Measurements from ENCODE around the gene AMIGO3. TPM values are rescaled to one million over a fixed set of nuclear protein-coding genes. Genes with fewer than 3 reads are reported as not detected.

The AMIGO3 gene
- total and polyA plus RNA-seq, 2 of the 8 experiments (the other 6 are each of a cell fraction or from before 2014, with no cell fraction given), result 1.6 to 8.8 TPM

DNA sequence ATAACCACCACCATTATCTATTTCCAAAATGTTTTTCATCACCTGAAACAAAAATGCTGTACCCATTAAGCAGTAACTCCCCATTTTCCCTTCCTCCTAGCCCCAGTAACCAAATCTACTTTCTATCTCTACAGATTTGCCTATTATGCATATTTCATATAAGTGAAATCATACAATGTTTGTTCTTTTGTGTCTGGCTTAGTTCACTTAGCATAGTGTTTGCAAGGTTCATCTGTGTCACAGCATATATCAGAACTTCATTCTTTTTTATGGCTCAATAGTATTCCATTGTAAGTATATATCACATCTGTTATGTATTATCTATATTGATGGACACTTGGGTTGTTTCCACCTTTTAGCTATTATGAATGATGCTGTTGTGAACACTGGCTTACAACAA is 20.9 kb upstream of the AMIGO3 start (continued):
- TF ChIP-seq, protein P1, sequence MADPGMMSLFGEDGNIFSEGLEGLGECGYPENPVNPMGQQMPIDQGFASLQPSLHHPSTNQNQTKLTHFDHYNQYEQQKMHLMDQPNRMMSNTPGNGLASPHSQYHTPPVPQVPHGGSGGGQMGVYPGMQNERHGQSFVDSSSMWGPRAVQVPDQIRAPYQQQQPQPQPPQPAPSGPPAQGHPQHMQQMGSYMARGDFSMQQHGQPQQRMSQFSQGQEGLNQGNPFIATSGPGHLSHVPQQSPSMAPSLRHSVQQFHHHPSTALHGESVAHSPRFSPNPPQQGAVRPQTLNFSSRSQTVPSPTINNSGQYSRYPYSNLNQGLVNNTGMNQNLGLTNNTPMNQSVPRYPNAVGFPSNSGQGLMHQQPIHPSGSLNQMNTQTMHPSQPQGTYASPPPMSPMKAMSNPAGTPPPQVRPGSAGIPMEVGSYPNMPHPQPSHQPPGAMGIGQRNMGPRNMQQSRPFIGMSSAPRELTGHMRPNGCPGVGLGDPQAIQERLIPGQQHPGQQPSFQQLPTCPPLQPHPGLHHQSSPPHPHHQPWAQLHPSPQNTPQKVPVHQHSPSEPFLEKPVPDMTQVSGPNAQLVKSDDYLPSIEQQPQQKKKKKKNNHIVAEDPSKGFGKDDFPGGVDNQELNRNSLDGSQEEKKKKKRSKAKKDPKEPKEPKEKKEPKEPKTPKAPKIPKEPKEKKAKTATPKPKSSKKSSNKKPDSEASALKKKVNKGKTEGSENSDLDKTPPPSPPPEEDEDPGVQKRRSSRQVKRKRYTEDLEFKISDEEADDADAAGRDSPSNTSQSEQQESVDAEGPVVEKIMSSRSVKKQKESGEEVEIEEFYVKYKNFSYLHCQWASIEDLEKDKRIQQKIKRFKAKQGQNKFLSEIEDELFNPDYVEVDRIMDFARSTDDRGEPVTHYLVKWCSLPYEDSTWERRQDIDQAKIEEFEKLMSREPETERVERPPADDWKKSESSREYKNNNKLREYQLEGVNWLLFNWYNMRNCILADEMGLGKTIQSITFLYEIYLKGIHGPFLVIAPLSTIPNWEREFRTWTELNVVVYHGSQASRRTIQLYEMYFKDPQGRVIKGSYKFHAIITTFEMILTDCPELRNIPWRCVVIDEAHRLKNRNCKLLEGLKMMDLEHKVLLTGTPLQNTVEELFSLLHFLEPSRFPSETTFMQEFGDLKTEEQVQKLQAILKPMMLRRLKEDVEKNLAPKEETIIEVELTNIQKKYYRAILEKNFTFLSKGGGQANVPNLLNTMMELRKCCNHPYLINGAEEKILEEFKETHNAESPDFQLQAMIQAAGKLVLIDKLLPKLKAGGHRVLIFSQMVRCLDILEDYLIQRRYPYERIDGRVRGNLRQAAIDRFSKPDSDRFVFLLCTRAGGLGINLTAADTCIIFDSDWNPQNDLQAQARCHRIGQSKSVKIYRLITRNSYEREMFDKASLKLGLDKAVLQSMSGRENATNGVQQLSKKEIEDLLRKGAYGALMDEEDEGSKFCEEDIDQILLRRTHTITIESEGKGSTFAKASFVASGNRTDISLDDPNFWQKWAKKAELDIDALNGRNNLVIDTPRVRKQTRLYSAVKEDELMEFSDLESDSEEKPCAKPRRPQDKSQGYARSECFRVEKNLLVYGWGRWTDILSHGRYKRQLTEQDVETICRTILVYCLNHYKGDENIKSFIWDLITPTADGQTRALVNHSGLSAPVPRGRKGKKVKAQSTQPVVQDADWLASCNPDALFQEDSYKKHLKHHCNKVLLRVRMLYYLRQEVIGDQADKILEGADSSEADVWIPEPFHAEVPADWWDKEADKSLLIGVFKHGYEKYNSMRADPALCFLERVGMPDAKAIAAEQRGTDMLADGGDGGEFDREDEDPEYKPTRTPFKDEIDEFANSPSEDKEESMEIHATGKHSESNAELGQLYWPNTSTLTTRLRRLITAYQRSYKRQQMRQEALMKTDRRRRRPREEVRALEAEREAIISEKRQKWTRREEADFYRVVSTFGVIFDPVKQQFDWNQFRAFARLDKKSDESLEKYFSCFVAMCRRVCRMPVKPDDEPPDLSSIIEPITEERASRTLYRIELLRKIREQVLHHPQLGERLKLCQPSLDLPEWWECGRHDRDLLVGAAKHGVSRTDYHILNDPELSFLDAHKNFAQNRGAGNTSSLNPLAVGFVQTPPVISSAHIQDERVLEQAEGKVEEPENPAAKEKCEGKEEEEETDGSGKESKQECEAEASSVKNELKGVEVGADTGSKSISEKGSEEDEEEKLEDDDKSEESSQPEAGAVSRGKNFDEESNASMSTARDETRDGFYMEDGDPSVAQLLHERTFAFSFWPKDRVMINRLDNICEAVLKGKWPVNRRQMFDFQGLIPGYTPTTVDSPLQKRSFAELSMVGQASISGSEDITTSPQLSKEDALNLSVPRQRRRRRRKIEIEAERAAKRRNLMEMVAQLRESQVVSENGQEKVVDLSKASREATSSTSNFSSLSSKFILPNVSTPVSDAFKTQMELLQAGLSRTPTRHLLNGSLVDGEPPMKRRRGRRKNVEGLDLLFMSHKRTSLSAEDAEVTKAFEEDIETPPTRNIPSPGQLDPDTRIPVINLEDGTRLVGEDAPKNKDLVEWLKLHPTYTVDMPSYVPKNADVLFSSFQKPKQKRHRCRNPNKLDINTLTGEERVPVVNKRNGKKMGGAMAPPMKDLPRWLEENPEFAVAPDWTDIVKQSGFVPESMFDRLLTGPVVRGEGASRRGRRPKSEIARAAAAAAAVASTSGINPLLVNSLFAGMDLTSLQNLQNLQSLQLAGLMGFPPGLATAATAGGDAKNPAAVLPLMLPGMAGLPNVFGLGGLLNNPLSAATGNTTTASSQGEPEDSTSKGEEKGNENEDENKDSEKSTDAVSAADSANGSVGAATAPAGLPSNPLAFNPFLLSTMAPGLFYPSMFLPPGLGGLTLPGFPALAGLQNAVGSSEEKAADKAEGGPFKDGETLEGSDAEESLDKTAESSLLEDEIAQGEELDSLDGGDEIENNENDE (IDR thresholded peaks at IDR 0.05; ENCODE audit: insufficient replicate concordance, low read length), result no peak
- TF ChIP-seq TCF12 (IDR thresholded peaks at IDR 0.05; ENCODE audit: low read depth, low read length) (no peak), TAF7 (optimal IDR thresholded peaks at IDR 0.05; ENCODE audit: borderline replicate concordance, low read depth, low read length) (no peak), CTCF (IDR thresholded peaks at IDR 0.05; ENCODE audit: control extremely low read depth in 1 of 3, insufficient read depth in 1 of 3, low read depth in 1 of 3, low read length in 3 of 3) (no peak), EGR1 (IDR thresholded peaks at IDR 0.05; ENCODE audit: borderline replicate concordance, low read depth, low read length) (no peak)
